ENCODE results near the gene OIT3. TPM values are rescaled to one million over a fixed set of nuclear protein-coding genes. Genes with fewer than 3 reads are reported as not detected.
"Not testable (repeated sequence)": the region's sequence is repeated elsewhere in the genome, so short reads cannot be mapped to it uniquely, and the experiment has no call there.

The OIT3 gene
- total and polyA plus RNA-seq, 2 donors (not counting 3 experiments of a cell fraction or from before 2014, with no cell fraction given), result 0.15 TPM; not detected in 1

DNA sequence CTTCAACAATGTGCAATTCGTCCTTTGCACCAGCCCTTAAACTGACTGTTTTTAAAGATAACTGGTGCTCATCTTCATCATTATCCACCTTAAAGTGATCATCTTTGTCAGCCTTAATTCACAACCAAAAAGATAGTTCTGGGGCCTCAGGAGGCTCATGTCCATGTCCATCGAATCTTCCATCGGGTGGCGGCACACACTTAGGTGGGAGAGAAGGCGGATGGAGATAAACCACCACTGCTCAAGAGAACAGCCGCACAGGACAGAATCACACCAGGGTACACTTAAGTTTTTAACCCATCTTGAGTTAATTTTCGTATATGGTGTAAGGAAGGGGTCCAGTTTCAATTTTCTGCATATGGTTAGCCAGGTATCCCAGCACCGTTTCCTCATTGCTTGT, 24.8 kb downstream of the OIT3 start:
- H3K79me2 ChIP-seq (ENCODE audit: control insufficient read depth, insufficient read depth, low read length), result no peaks in the 10 kb centered on the region
- no peak overlapping the region for H3K4me2 ChIP-seq (ENCODE audit: insufficient read depth, low read length)
- FAIRE-seq (no peak), DNase-seq (ENCODE audit: low read depth, low spot score) (no peak)
- BruUV-seq (replicated peaks), result no TSS peak
- H3K9me3 ChIP-seq (replicated peaks; ENCODE audit: control insufficient read depth, insufficient read depth, low read length), result no peaks in the 10 kb centered on the region
- no peaks in the 10 kb centered on the region for H3K9me1 ChIP-seq (replicated peaks; ENCODE audit: control insufficient read depth, extremely low read depth, insufficient read depth, low read length)
- H3K27ac ChIP-seq (ENCODE audit: insufficient read depth, low read depth, low read length), result no peak overlapping the region
- H3K27me3 ChIP-seq (ENCODE audit: control insufficient read depth in 2 of 2, insufficient read depth in 2 of 2, low read length in 2 of 2), result peaks cover 3 to 6% of the 10 kb centered on the region in 2 experiments
- H2AFZ ChIP-seq (ENCODE audit: low read depth, low read length), result no peak overlapping the region
- POLR2A ChIA-PET, result no interaction called here
- CTCF ChIA-PET, result no interaction called here
- no peaks in the 10 kb centered on the region for H3K4me1 ChIP-seq (ENCODE audit: control insufficient read depth, extremely low read depth, insufficient read depth, low read length)
- H3K9ac ChIP-seq (replicated peaks; ENCODE audit: extremely low read depth, insufficient read depth, low read length), result no peak overlapping the region
- H4K20me1 ChIP-seq (replicated peaks; ENCODE audit: control insufficient read depth, extremely low read depth, insufficient read depth, low read length), result no peaks in the 10 kb centered on the region
- no peak overlapping the region for H3K4me3 ChIP-seq (replicated peaks in 1 of 3; ENCODE audit: insufficient read depth in 1 of 3, low read depth in 1 of 3, low read length in 3 of 3)
- no peaks in the 10 kb centered on the region for H3K36me3 ChIP-seq (ENCODE audit: control insufficient read depth in 2 of 2, extremely low read depth in 1 of 2, insufficient read depth in 2 of 2, low read length in 2 of 2)
- TF ChIP-seq GATA2 (IDR thresholded peaks at IDR 0.05; ENCODE audit: insufficient read depth, insufficient read length, low read depth, low read length) (no peak), EZH2 (IDR thresholded peaks at IDR 0.05; ENCODE audit: borderline replicate concordance, low read depth, low read length, severe bottlenecking) (no peak), MAX (IDR thresholded peaks at IDR 0.05; ENCODE audit: insufficient read depth, insufficient read length) (no peak), POLR2A (IDR thresholded peaks at IDR 0.05; ENCODE audit: low read depth, low read length) (no peak), JUN (IDR thresholded peaks at IDR 0.05; ENCODE audit: borderline replicate concordance, insufficient read depth, insufficient read length, low read depth) (no peak), MYC (IDR thresholded peaks at IDR 0.05; ENCODE audit: low read depth, low read length) (no peak), POLR2AphosphoS5 (IDR thresholded peaks at IDR 0.05; ENCODE audit: insufficient read depth, low read depth, low read length) (no peak), FOS (IDR thresholded peaks at IDR 0.05; ENCODE audit: borderline replicate concordance, insufficient read depth, low read length) (no peak)
- TF ChIP-seq, protein P1, sequence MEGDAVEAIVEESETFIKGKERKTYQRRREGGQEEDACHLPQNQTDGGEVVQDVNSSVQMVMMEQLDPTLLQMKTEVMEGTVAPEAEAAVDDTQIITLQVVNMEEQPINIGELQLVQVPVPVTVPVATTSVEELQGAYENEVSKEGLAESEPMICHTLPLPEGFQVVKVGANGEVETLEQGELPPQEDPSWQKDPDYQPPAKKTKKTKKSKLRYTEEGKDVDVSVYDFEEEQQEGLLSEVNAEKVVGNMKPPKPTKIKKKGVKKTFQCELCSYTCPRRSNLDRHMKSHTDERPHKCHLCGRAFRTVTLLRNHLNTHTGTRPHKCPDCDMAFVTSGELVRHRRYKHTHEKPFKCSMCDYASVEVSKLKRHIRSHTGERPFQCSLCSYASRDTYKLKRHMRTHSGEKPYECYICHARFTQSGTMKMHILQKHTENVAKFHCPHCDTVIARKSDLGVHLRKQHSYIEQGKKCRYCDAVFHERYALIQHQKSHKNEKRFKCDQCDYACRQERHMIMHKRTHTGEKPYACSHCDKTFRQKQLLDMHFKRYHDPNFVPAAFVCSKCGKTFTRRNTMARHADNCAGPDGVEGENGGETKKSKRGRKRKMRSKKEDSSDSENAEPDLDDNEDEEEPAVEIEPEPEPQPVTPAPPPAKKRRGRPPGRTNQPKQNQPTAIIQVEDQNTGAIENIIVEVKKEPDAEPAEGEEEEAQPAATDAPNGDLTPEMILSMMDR (IDR thresholded peaks at IDR 0.05; ENCODE audit: extremely low read depth in 1 of 2, insufficient read depth in 1 of 2, low read depth in 1 of 2, low read length in 2 of 2), result no peak
- intact Hi-C loops (cut with micrococcal nuclease), result no loop called here
- dilution Hi-C loops (cut with MboI; ENCODE audit: extremely low pct_ligation_motif_present, low sequenced_read_pairs), result no loop called here

- POLR2A ChIA-PET; H3K9ac ChIP-seq (replicated peaks; ENCODE audit: extremely low read depth, insufficient read depth, low read length); DNase-seq (ENCODE audit: low read depth, low spot score); H3K4me3 ChIP-seq (replicated peaks in 1 of 3; ENCODE audit: insufficient read depth in 1 of 3, low read depth in 1 of 3, low read length in 3 of 3); H3K79me2 ChIP-seq (ENCODE audit: control insufficient read depth, insufficient read depth, low read length); FAIRE-seq; H3K9me3 ChIP-seq (replicated peaks; ENCODE audit: control insufficient read depth, insufficient read depth, low read length); dilution Hi-C loops (cut with MboI; ENCODE audit: extremely low pct_ligation_motif_present, low sequenced_read_pairs); H3K27me3 ChIP-seq (ENCODE audit: control insufficient read depth in 2 of 2, insufficient read depth in 2 of 2, low read length in 2 of 2); H2AFZ ChIP-seq (ENCODE audit: low read depth, low read length); H3K36me3 ChIP-seq (ENCODE audit: control insufficient read depth in 2 of 2, extremely low read depth in 1 of 2, insufficient read depth in 2 of 2, low read length in 2 of 2); H3K9me1 ChIP-seq (replicated peaks; ENCODE audit: control insufficient read depth, extremely low read depth, insufficient read depth, low read length); H3K27ac ChIP-seq (ENCODE audit: insufficient read depth, low read depth, low read length); intact Hi-C loops (cut with micrococcal nuclease); H3K4me2 ChIP-seq (ENCODE audit: insufficient read depth, low read length); H3K4me1 ChIP-seq (ENCODE audit: control insufficient read depth, extremely low read depth, insufficient read depth, low read length); BruUV-seq (replicated peaks); H4K20me1 ChIP-seq (replicated peaks; ENCODE audit: control insufficient read depth, extremely low read depth, insufficient read depth, low read length): not testable (repeated sequence)
- CTCF ChIA-PET, result interaction anchor here (2.0 kb wide), 1 partner anchor 14 kb away, joined by 5 read pairs; no protein-coding TSS in a partner anchor
These were observed 27.7 kb downstream of the OIT3 start for GRCh38 chr10:72921147-72921683.

All from endothelial cell of umbilical vein (primary cell).